Endothelial cell of umbilical vein (primary cell): ENCODE results near the gene DNAI2. TPM values are rescaled to one million over a fixed set of nuclear protein-coding genes. Genes with fewer than 3 reads are reported as not detected.

Experiments used
- BruUV-seq: library from RNA; stranded (reverse); fragments of 400-500 nt; replicated peaks from 2 replicates; lab custom pipeline; 2021; lab: Mats Ljungman, UMichigan
- CTCF ChIA-PET: fragments of 300-600, 350-600 bp; sonication (Branson Sonifier 250); formaldehyde crosslinking; loops from one replicate; lab custom pipeline; 2021; ENCODE audit warnings: antibody characterized with exemption, inconsistent platforms; lab: Charles Lee
- POLR2A ChIA-PET: fragments of 300-600, 350-600 bp; sonication (Branson Sonifier 250); formaldehyde crosslinking; loops from one replicate; lab custom pipeline; 2021; ENCODE audit warnings: antibody characterized with exemption, inconsistent platforms; lab: Charles Lee
- DNase-seq: peaks from one replicate; pipeline ENCODE4 v3.0.0-alpha.2; 2011; ENCODE audit warnings: low read depth, low spot score
- FAIRE-seq: peaks from 2 replicates; lab custom pipeline; 2011; peaks lifted over from hg19 to GRCh38; lab: Jason Lieb, UNC
- H2AFZ ChIP-seq: 2 replicates; pipeline ENCODE4 v1.6.0; 2012; ENCODE audit warnings: low read depth, low read length, control low read depth, inconsistent platforms
- H3K27ac ChIP-seq: 2 replicates; pipeline ENCODE4 v1.5.1; 2011; ENCODE audit warnings: low read depth, mild to moderate bottlenecking, control low read depth, low read length, moderate library complexity; ENCODE audit not compliant: insufficient read depth
- H3K27me3 ChIP-seq, 2 experiments: 2 replicates each; pipeline versions ENCODE4 v1.6.0 to v1.6.1; 2011; ENCODE audit warnings: low read length in 2 of 2, mixed read lengths in 1 of 2; ENCODE audit not compliant: control insufficient read depth in 2 of 2, insufficient read depth in 2 of 2
- H3K36me3 ChIP-seq, 2 experiments: 2 replicates in 1 of 2; 3 replicates in 1 of 2; pipeline ENCODE4 v1.5.1; 2011; ENCODE audit warnings: low read length in 2 of 2, mild to moderate bottlenecking in 1 of 2, moderate library complexity in 1 of 2; ENCODE audit not compliant: control insufficient read depth in 2 of 2, insufficient read depth in 2 of 2; ENCODE audit errors: extremely low read depth in 1 of 2
- H3K4me1 ChIP-seq: 3 replicates; pipeline ENCODE4 v1.5.1; 2011; ENCODE audit warnings: mild to moderate bottlenecking, low read length; ENCODE audit not compliant: control insufficient read depth, insufficient read depth; ENCODE audit errors: extremely low read depth
- H3K4me2 ChIP-seq: 2 replicates; pipeline ENCODE4 v1.6.1; 2011; ENCODE audit warnings: low read length, control low read depth, mixed read lengths; ENCODE audit not compliant: insufficient read depth
- H3K4me3 ChIP-seq, 3 experiments: fragments of 200-600 bp in 1 of 3; sonication (generic), shearing (Covaris generic) in 1 of 3; replicated peaks in 1 of 3; 2 replicates each; pipeline ENCODE4 v1.5.1; 2011 to 2016; ENCODE audit warnings: control low read depth in 3 of 3, low read length in 3 of 3, mild to moderate bottlenecking in 2 of 3, inconsistent platforms in 1 of 3, low read depth in 1 of 3, moderate library complexity in 1 of 3; ENCODE audit not compliant: insufficient read depth in 1 of 3
- H3K79me2 ChIP-seq: 2 replicates; pipeline ENCODE4 v1.6.0; 2012; ENCODE audit warnings: low read length, inconsistent platforms; ENCODE audit not compliant: control insufficient read depth, insufficient read depth
- H3K9ac ChIP-seq: replicated peaks from 2 replicates; pipeline ENCODE3; 2011; ENCODE audit warnings: low read length, control low read depth; ENCODE audit not compliant: insufficient read depth; ENCODE audit errors: extremely low read depth
- H3K9me1 ChIP-seq: replicated peaks from 3 replicates; pipeline ENCODE4 v1.6.0; 2011; ENCODE audit warnings: mild to moderate bottlenecking, low read length; ENCODE audit not compliant: control insufficient read depth, insufficient read depth; ENCODE audit errors: extremely low read depth
- H3K9me3 ChIP-seq: replicated peaks from 2 replicates; pipeline ENCODE4 v1.5.1; 2012; ENCODE audit warnings: low read length, inconsistent platforms; ENCODE audit not compliant: control insufficient read depth, insufficient read depth
- H4K20me1 ChIP-seq: replicated peaks from 2 replicates; pipeline ENCODE3; 2011; ENCODE audit warnings: mild to moderate bottlenecking, low read length; ENCODE audit not compliant: control insufficient read depth, insufficient read depth; ENCODE audit errors: extremely low read depth
- EZH2 ChIP-seq: IDR thresholded peaks from 2 replicates; pipeline ENCODE4 v1.6.1; 2012; ENCODE audit warnings: borderline replicate concordance, low read depth, mild to moderate bottlenecking, moderate library complexity, low read length, inconsistent platforms; ENCODE audit not compliant: severe bottlenecking
- GATA2 ChIP-seq: IDR thresholded peaks from 2 replicates; pipeline ENCODE4 v1.7.0; 2011; ENCODE audit warnings: low read depth, mild to moderate bottlenecking, moderate library complexity, mixed read lengths, low read length; ENCODE audit not compliant: insufficient read length, insufficient read depth
- JUN ChIP-seq: IDR thresholded peaks from 2 replicates; pipeline ENCODE4 v1.6.1; 2011; ENCODE audit warnings: borderline replicate concordance, low read depth; ENCODE audit not compliant: insufficient read length, insufficient read depth
- MYC ChIP-seq: IDR thresholded peaks from one replicate; pipeline ENCODE4 v1.6.1; 2011; ENCODE audit warnings: mild to moderate bottlenecking, low read depth, low read length
- POLR2A ChIP-seq: IDR thresholded peaks from 2 replicates; pipeline ENCODE4 v1.6.1; 2012; ENCODE audit warnings: low read depth, mild to moderate bottlenecking, control low read depth, low read length
- POLR2AphosphoS5 ChIP-seq: IDR thresholded peaks from 2 replicates; pipeline ENCODE4 v1.6.1; 2012; ENCODE audit warnings: low read depth, mild to moderate bottlenecking, control low read depth, low read length, moderate library complexity; ENCODE audit not compliant: insufficient read depth
- dilution Hi-C: fragments of 300-500 bp; cut with MboI; formaldehyde crosslinking; loops from one replicate; pipeline ENCODE4 v1.15.0; 2019; ENCODE audit warnings: low sequenced_read_pairs; ENCODE audit not compliant: extremely low pct_ligation_motif_present
- intact Hi-C: fragments of 100-400 bp; cut with micrococcal nuclease; formaldehyde crosslinking; loops from one replicate; pipeline ENCODE4 v1.10.0; 2022
- polyA plus RNA-seq, 4 experiments: library from polyadenylated mRNA; depleted of rRNA in 3 of 4; stranded (reverse) in 3 of 4; unstranded in 1 of 4; fragments of >200 nt; gene quantifications; 2 replicates each; pipeline versions ENCODE4 v1.2.1 to v1.2.3, GENCODE V29; 2011 to 2012; ENCODE audit warnings: missing spikeins in 1 of 4
- total RNA-seq: library from RNA; stranded (reverse); gene quantifications from 2 replicates; pipeline ENCODE4 v1.2.3, GENCODE V29; 2021
- TF ChIP-seq, protein P1 (sequence below), 2 donors: IDR thresholded peaks; 1 replicate in 1 of 2; 2 replicates in 1 of 2; pipeline ENCODE4 v1.5.1; 2011; ENCODE audit warnings: low read length in 2 of 2, mild to moderate bottlenecking in 2 of 2, moderate library complexity in 2 of 2, control low read depth in 1 of 2, inconsistent platforms in 1 of 2, low read depth in 1 of 2; ENCODE audit not compliant: insufficient read depth in 1 of 2; ENCODE audit errors: extremely low read depth in 1 of 2
- TF ChIP-seq, protein P2 (sequence below): IDR thresholded peaks from 2 replicates; pipeline ENCODE4 v1.6.1; 2011; ENCODE audit not compliant: insufficient read depth, insufficient read length

Gene DNAI2
- total and polyA plus RNA-seq, 2 donors (not counting 3 experiments of a cell fraction or from before 2014, with no cell fraction given): not detected

DNA sequence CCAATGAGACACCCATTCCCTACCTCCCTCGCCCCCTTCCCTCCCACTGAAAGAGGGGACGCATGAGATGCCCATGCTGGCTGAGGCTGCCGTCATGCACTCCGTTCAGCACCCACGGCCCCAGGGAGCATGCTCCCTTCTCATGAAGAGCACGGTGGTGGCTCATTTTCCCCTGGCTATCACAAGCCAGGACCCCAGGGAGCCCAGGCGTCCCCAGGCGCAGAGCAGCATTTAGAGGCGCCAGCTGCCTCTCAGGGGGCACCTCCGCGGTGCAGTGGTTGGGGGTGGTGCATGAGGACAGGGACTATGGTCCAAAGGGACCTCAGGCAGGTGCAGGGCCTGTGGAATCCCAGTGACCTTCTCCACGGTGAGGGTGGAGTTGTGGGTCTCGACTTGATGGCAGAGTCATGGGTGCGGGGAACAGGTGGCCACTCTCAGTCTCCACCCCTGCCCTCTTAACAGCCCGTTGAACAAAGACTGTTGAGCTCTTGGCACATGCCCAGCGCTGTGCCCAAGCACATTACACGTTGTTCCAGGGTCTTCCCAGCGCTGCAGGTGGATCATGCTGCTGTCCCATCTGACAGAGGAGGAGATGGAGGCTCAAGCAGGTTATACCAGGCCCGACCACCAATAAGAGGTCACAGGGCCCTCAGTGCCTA lies 65.6 kb downstream of the DNAI2 start:
- Histone ChIP-seq H3K36me3 (no peaks in the 10 kb centered on the region), H3K4me1 (peaks cover under 1% of the 10 kb centered on the region), H3K27ac (no peak overlapping the region), H3K79me2 (no peaks in the 10 kb centered on the region), H3K9me3 (no peaks in the 10 kb centered on the region), H2AFZ (no peak overlapping the region), H3K4me2 (no peak overlapping the region), H3K4me3 (no peak overlapping the region), H4K20me1 (no peaks in the 10 kb centered on the region), H3K9me1 (no peaks in the 10 kb centered on the region), H3K9ac (no peak overlapping the region), H3K27me3 (no peaks in the 10 kb centered on the region)
- intact Hi-C loops: no loop called here
- dilution Hi-C loops: no loop called here
- POLR2A ChIA-PET: no interaction called here
- BruUV-seq: no TSS peak
- no peak for TF ChIP-seq EZH2
- TF ChIP-seq POLR2AphosphoS5: no peak
- TF ChIP-seq POLR2A: no peak
- TF ChIP-seq GATA2: no peak
- TF ChIP-seq, protein P1, sequence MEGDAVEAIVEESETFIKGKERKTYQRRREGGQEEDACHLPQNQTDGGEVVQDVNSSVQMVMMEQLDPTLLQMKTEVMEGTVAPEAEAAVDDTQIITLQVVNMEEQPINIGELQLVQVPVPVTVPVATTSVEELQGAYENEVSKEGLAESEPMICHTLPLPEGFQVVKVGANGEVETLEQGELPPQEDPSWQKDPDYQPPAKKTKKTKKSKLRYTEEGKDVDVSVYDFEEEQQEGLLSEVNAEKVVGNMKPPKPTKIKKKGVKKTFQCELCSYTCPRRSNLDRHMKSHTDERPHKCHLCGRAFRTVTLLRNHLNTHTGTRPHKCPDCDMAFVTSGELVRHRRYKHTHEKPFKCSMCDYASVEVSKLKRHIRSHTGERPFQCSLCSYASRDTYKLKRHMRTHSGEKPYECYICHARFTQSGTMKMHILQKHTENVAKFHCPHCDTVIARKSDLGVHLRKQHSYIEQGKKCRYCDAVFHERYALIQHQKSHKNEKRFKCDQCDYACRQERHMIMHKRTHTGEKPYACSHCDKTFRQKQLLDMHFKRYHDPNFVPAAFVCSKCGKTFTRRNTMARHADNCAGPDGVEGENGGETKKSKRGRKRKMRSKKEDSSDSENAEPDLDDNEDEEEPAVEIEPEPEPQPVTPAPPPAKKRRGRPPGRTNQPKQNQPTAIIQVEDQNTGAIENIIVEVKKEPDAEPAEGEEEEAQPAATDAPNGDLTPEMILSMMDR (IDR thresholded peaks at IDR 0.05; ENCODE audit: extremely low read depth in 1 of 2, insufficient read depth in 1 of 2, low read depth in 1 of 2, low read length in 2 of 2): no peak
- TF ChIP-seq JUN: no peak
- no peak for TF ChIP-seq MYC
- TF ChIP-seq, protein P2, sequence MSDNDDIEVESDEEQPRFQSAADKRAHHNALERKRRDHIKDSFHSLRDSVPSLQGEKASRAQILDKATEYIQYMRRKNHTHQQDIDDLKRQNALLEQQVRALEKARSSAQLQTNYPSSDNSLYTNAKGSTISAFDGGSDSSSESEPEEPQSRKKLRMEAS: no peak
- CTCF ChIA-PET: no interaction called here
- no peak for FAIRE-seq
- no peak for DNase-seq
